Fibroblast of mammary gland (primary cell): Measurements from ENCODE around the gene SSBP3.
A peak's percentile ranks its signal among the peaks of the same experiment; 100 is the strongest.

Experiments
- DNase-seq: peaks from one replicate; pipeline ENCODE4 v3.0.0-alpha.2; 2010; ENCODE audit warnings: low read depth
- H3K4me3 ChIP-seq: 2 replicates; pipeline ENCODE4 v1.5.1; 2011; ENCODE audit warnings: low read depth, mild to moderate bottlenecking, low read length, moderate library complexity; ENCODE audit not compliant: control insufficient read depth
- TF ChIP-seq, protein P1 (sequence below): conservative IDR thresholded peaks from 2 replicates; pipeline ENCODE4 v1.5.1; 2011; ENCODE audit warnings: low read depth, low read length, inconsistent platforms; ENCODE audit not compliant: control insufficient read depth, insufficient read depth

Gene SSBP3

DNA sequence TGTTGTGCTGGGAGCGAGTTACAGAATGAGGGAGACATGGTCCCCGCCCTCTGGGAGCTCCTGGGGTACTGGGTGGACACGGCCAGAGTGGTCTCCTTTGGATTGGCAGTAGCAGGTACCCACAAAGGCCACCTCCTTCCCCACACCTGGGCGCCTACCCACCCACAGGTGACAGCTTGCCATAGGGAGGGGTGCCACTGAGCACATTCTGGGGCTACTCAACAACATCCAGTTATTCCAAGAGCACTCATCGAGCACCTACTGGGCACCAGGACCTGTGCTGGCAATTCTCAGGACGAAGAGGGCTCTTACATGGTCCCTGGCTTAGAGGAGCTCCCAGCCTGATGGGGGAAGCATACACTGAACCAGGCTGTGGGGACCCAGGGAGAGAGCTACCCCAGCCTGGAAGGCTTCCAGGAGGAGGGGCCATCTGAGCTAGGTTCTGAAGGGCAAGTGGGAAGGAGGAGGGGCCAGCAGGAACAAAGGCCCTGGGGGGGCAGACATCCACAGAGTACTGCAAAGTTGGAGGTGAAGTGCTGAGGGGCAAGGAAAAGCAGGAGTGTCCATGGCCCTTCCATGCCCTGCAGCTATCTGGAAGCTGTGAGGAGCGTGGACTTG lies 184.2 kb downstream of the SSBP3 start:
- TF ChIP-seq, protein P1, sequence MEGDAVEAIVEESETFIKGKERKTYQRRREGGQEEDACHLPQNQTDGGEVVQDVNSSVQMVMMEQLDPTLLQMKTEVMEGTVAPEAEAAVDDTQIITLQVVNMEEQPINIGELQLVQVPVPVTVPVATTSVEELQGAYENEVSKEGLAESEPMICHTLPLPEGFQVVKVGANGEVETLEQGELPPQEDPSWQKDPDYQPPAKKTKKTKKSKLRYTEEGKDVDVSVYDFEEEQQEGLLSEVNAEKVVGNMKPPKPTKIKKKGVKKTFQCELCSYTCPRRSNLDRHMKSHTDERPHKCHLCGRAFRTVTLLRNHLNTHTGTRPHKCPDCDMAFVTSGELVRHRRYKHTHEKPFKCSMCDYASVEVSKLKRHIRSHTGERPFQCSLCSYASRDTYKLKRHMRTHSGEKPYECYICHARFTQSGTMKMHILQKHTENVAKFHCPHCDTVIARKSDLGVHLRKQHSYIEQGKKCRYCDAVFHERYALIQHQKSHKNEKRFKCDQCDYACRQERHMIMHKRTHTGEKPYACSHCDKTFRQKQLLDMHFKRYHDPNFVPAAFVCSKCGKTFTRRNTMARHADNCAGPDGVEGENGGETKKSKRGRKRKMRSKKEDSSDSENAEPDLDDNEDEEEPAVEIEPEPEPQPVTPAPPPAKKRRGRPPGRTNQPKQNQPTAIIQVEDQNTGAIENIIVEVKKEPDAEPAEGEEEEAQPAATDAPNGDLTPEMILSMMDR, result no peak
- DNase-seq, result no peak
- no peak overlapping the region for H3K4me3 ChIP-seq

DNA sequence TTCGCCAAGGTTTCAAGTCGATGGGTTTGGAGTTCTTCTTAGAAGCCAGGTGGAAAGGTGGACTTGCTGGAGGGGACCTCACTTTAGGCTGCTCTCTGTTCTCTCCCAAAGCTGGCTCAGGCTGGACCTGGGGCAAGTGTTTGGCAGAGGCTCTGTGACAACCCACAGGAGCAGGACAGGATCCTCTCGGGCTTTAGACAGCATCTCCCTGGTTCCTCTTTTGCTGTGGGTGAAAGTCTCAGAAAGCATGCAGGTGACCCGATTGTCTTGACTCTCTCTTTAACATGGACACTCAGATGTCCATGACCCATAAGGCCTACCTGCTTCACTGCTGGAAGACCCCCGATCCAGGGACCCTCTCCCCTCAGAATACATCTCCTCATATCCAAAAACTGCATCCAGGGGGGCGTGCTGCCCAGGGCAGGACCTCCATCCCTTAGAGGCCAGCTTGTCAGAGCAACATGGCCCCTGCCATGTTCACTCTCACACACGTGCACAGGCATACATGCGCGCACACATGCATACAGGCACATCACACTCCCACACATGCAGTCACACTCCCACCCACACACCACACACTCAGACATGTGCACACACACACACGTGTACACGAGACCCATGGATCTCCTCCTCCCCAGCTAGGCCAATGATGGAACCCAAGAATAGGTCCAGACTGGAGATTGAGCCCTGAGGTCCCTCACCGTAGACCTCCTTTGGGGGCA lies 184.9 kb downstream of the SSBP3 start:
- no peak for DNase-seq
- H3K4me3 ChIP-seq, result no peak overlapping the region
- TF ChIP-seq, protein P1, result no peak

DNA sequence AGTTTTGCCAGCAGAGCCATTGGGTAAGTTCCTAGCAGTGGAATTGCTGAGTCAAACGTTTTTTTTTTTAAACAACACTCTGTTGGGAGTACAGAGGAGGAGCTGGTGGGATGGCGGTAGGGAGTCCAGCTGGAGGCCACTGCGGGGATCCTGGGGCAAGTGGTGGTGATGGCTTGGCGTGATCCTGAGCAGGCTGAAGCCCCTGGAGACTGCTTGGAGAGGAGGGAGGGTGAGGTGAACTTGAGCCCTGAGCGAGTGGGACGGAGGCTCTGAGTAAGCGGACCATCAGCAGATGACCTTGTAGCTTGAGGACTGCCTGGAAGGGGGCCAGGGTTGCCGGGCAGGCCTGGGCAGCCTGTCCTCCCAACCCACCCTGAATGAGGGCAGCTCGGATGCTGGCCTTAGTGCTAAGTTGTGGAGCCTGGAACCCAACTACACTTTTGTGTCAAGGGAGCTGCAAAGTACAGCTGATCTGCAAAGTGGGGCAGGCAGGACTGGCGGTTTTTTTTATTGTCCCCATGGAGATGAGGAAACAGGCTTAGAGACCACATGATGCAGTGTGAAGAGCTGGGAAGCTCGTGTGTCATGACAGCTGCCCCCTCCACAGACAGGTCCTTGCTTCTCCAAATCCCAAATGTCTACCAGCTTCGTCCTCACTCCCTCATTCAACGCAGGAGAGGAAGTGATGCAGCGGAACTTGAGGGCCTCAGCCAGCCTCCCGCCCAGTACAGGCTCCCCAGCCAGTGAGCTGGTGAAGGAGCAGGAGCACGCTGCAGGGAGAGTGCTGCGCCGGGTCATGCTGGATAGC lies 186.0 kb downstream of the SSBP3 start:
- TF ChIP-seq, protein P1, result no peak
- no peak overlapping the region for H3K4me3 ChIP-seq
- peak; percentile 86 for DNase-seq

DNA sequence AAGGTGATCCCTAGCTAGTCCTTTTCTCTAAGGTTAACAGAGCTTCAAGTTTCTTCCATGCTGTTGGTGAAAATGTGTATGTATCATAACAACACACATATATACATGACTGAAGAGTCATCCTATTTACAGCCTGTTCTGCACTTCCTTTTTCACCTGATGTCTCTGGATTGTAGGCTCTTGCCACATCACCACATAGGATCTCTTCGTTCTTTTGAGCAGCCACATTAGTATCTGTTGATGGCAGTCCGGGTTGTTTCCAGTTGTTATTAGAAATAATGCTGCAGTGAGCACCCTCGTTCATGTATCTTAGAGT lies 186.5 kb downstream of the SSBP3 start:
- H3K4me3 ChIP-seq, result no peak overlapping the region
- TF ChIP-seq, protein P1, result no peak
- DNase-seq, result no peak

DNA sequence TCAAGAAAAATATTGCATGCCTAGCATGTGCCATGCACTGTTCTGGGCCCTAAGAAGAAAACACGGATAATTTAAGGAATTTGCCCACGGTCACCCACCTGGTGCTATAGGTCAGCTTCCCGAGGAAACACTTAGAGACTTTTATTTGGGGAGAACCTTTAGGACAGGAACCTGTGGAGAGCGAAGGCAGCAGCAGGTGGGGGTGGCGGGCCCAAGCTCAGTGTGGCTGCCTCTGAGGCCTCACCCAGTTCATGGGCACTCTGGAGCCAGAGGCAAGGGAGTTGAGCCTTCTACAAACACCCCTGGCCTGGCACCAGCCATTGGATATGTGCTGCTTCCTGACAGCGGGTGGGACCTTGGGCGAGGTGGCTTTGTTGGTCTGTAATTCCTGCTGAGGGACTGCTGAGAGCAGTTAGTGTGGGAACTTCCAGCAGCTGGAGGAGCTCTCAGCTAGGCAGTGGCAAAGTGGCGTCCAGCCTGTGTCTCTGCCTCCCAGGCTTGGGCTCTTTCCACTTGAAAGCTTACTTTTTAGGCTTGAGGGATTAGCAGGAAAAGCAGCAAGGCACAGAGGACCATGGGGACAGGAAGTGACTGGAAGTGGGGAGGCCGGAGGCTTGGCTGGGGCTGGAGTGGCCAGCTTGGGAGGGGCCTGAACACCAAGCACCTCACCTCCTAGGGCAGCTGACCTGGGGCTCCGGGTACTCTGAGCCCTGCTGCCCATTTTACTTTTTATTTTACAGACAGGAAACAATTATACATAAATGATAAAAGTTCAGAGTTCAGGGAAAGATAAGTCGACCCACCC lies 187.1 kb downstream of the SSBP3 start:
- no peak for DNase-seq
- H3K4me3 ChIP-seq, result no peak overlapping the region
- TF ChIP-seq, protein P1, result no peak

DNA sequence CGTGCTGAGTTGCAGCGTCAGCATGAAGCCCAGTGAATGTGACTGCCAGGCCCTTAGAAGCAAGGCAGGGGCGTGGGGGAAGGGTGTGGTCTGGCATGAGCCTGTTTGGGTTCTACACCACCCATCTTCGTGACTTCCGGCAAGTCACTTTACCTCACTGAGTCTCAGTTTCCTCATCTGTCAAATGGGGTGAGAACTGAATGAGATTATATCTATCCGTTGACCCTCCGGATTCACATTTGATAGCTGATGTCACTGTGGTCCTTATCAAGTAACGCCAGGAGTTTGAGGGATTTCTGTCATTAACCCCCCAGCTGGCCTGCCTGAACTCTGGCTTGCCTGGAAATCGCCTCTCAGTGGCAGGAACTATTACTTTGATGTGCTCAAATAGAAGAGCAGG lies 190.7 kb downstream of the SSBP3 start:
- H3K4me3 ChIP-seq, result no peak overlapping the region
- DNase-seq, result no peak
- TF ChIP-seq, protein P1, result no peak
